Esophagus muscularis mucosa (tissue), 4 donors: Measurements from ENCODE around the gene CRYGN. TPM values are rescaled to one million over a fixed set of nuclear protein-coding genes. Genes with fewer than 3 reads are reported as not detected.

ENCODE experiments used
- DNase-seq: peaks from one replicate; pipeline ENCODE4 v3.0.0-alpha.2; 2017; ENCODE audit errors: extremely low spot score
- H3K27ac ChIP-seq, 4 donors: fragments of 200-600 bp; sonication (generic); replicated peaks in 1 of 4; 1 replicate in 3 of 4; 2 replicates in 1 of 4; pipeline ENCODE4 v1.5.1; 2016 to 2019; ENCODE audit warnings: mild to moderate bottlenecking in 1 of 4
- H3K27me3 ChIP-seq, 4 donors: fragments of 200-600 bp; sonication (generic); one replicate each; pipeline versions ENCODE4 v1.5.1 to v1.6.0; 2016 to 2019
- H3K36me3 ChIP-seq, 4 donors: fragments of 200-600 bp; sonication (generic); one replicate each; pipeline ENCODE4 v1.5.1; 2016 to 2019
- H3K4me1 ChIP-seq, 4 donors: fragments of 200-600 bp; sonication (generic); one replicate each; pipeline ENCODE4 v1.5.1; 2016 to 2019
- H3K4me3 ChIP-seq, 4 donors: fragments of 200-600 bp; sonication (generic); 1 replicate in 2 of 4; 2 replicates in 2 of 4; pipeline ENCODE4 v1.5.1; 2016 to 2019; ENCODE audit warnings: mild to moderate bottlenecking in 4 of 4, moderate library complexity in 1 of 4
- H3K9me3 ChIP-seq, 4 donors: fragments of 200-600 bp; sonication (generic); 1 replicate in 3 of 4; 2 replicates in 1 of 4; pipeline ENCODE4 v1.5.1; 2016 to 2019
- CTCF ChIP-seq, 3 experiments: fragments of 200-600 bp in 2 of 3; fragments of 450-650 bp in 1 of 3; sonication (generic) in 2 of 3; IDR thresholded peaks; one replicate each; pipeline ENCODE4 v1.5.1; 2017 to 2019; ENCODE audit warnings: antibody characterized with exemption in 3 of 3, mild to moderate bottlenecking in 2 of 3, moderate library complexity in 1 of 3
- EP300 ChIP-seq: sonication (generic); formaldehyde crosslinking; IDR thresholded peaks from one replicate; pipeline ENCODE4 v1.6.1; 2017; ENCODE audit warnings: antibody characterized with exemption
- POLR2A ChIP-seq: fragments of 450-650 bp; IDR thresholded peaks from one replicate; pipeline ENCODE4 v1.6.1; 2017; ENCODE audit warnings: antibody characterized with exemption, moderate library complexity, mild to moderate bottlenecking, low read depth
- POLR2AphosphoS5 ChIP-seq, 2 donors: sonication (generic); formaldehyde crosslinking; IDR thresholded peaks; one replicate each; pipeline ENCODE4 v1.6.1; 2017; ENCODE audit warnings: antibody characterized with exemption in 2 of 2
- WGBS: methylation state at CpG from one replicate; pipeline ENCODE4 v1.1.5; 2018; 5-methylcytosine and 5-hydroxymethylcytosine counted together
- intact Hi-C: fragments of 100-400 bp; cut with DNase I; formaldehyde crosslinking; loops from one replicate; pipeline ENCODE4 v1.15.1; 2023
- total RNA-seq, 4 donors: library from RNA; depleted of rRNA; stranded (reverse); fragments of >200 nt; gene quantifications; one replicate each; pipeline versions ENCODE4 v1.1.0 to v1.2.1, GENCODE V29; 2016

The CRYGN gene
- total RNA-seq, 4 donors from 2014 or later: under 0.01 to 1.3 (median 0.25) TPM

- no peaks in the 10 kb centered on the region for H3K27me3 ChIP-seq
- peaks cover 3 to 28% (median 20%) of the 10 kb centered on the region in 4 donors for H3K4me1 ChIP-seq
- peaks cover 0 to 22% (median 10%) of the 10 kb centered on the region in 4 donors for H3K9me3 ChIP-seq
- H3K4me3 ChIP-seq: no peak overlapping the region
- 60% methylated on average over 7 of the region's 7 CpGs for WGBS
- intact Hi-C loops: no loop called here
- no peaks in the 10 kb centered on the region for H3K36me3 ChIP-seq
- DNase-seq: no peak
- TF ChIP-seq EP300: no peak
- no peak for TF ChIP-seq POLR2A
- TF ChIP-seq POLR2AphosphoS5 (IDR thresholded peaks at IDR 0.05): no peak
- TF ChIP-seq CTCF (IDR thresholded peaks at IDR 0.05): no peak
- H3K27ac ChIP-seq: no peak overlapping the region
Measured at GRCh38 chr7:151423226-151423625, 16.7 kb downstream of the CRYGN start.

GRCh38 chr7:151422212-151422611 is 17.7 kb downstream of the CRYGN start:
- no peaks in the 10 kb centered on the region for H3K27me3 ChIP-seq
- H3K4me3 ChIP-seq: no peak overlapping the region
- peaks cover 0 to 22% (median 10%) of the 10 kb centered on the region in 4 donors for H3K9me3 ChIP-seq
- DNase-seq: no peak
- H3K36me3 ChIP-seq: no peaks in the 10 kb centered on the region
- 93% methylated on average over 5 of the region's 5 CpGs for WGBS
- TF ChIP-seq POLR2A (no peak), POLR2AphosphoS5 (IDR thresholded peaks at IDR 0.05) (no peak), EP300 (no peak), CTCF (IDR thresholded peaks at IDR 0.05) (no peak)
- H3K27ac ChIP-seq: no peak overlapping the region
- intact Hi-C loops: no loop called here
- peaks cover 3 to 19% (median 16%) of the 10 kb centered on the region in 4 donors for H3K4me1 ChIP-seq

DNA sequence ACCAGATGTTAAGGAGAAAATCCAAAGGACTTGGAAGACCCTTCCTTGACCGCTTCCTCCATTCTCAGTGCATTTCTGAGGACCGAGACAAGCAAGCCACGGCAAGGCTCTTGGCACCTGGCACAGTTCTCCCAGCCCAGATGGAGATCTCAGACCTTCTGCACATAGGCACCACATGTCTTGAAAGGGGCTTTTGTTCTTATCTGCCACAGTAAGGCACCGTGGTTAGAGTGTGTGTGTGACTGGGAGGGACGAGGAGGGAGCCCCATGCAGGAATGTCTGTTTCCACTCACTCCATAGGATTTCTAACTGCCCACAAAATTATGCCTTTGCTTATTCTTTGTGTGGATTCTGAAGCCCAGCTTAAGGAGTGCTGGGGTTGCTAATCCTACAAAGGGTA is 19.8 kb downstream of the CRYGN start:
- intact Hi-C loops: no loop called here
- Histone ChIP-seq H3K27me3 (no peaks in the 10 kb centered on the region), H3K4me3 (no peak overlapping the region), H3K9me3 (peaks cover 0 to 22% (median 10%) of the 10 kb centered on the region in 4 donors), H3K36me3 (no peaks in the 10 kb centered on the region), H3K4me1 (no peaks in the 10 kb centered on the region), H3K27ac (no peak overlapping the region)
- WGBS: 91% methylated on average over 5 of the region's 5 CpGs
- TF ChIP-seq POLR2A (no peak), EP300 (no peak), CTCF (IDR thresholded peaks at IDR 0.05) (no peak), POLR2AphosphoS5 (IDR thresholded peaks at IDR 0.05) (no peak)
- DNase-seq: no peak

DNA sequence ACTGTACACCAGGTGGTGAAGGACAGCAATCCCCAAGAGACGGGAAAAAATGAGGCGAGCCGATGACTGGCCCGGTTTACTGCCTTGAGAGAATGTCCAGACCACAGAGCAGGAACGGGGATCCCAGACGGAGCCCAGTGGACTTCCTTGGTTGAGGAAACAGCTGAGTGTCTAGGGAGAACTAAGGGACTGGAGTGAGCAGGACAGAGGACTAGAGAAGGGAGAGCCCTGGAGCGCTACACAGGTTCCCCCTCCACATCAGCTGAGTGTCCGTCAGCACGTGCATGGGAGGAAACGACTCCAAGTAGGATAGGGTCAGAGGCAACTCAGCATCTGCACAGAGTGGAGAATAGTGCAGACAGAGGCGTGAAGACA is 23.0 kb downstream of the CRYGN start:
- Histone ChIP-seq H3K4me3 (no peak overlapping the region), H3K36me3 (no peaks in the 10 kb centered on the region), H3K27me3 (peaks cover 0 to 8% (median 0%) of the 10 kb centered on the region in 4 donors), H3K4me1 (no peaks in the 10 kb centered on the region), H3K9me3 (peaks cover 0 to 15% (median 10%) of the 10 kb centered on the region in 4 donors), H3K27ac (no peak overlapping the region)
- WGBS: 59% methylated on average over 11 of the region's 11 CpGs
- no peak for TF ChIP-seq POLR2AphosphoS5 (IDR thresholded peaks at IDR 0.05)
- TF ChIP-seq CTCF (IDR thresholded peaks at IDR 0.05): no peak
- no peak for TF ChIP-seq POLR2A
- no peak for TF ChIP-seq EP300
- no peak for DNase-seq
- intact Hi-C loops: no loop called here
